CD4-positive, alpha-beta T cell treated with Interleukin-4 for 1 hour (primary cell): ENCODE data around the gene COL4A1.
A peak's percentile ranks its signal among the peaks of the same experiment; 100 is the strongest.
"Not testable (repeated sequence)": the region's sequence is repeated elsewhere in the genome, so short reads cannot be mapped to it uniquely, and the experiment has no call there.

ENCODE experiments used
- DNase-seq, 2 donors: peaks; one replicate each; pipeline ENCODE4 v3.0.0-alpha.2; 2020 to 2022

COL4A1 gene

DNA sequence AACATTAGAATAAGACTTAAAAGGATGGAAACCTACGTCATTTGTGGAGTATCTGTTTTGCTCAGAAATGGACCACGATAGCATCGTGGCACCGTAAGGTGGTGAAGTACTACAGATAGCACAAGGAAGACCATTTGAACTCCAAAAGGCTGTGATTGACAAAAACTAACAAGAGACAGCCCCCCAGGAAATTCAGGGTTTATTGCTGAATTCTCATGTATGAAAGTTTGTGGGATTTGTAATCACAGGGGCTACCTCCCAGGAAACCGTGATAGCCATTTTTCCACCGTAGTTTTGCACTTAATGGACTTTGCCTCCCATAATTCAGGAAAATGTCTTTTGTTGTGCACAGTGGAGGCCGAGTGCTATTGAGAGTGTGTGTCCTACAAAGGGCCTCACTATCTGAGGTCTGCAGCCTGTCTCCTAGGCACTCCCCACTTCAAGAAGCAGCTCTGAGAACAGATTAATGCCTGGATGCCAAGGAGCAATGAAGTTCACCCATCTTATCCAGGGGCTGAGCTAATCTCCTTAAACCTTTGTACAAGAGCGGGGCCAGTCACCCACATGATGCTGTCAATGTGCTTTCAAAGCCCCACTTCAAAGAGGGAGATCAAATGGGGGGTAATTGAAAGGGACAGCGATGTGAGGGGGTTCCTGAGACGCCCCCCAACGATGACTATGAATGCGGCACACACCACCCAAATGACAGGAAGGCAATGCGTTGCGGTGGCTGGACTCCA is 182.6 kb downstream of the COL4A1 start:
- DNase-seq, result no peak

- no peak for DNase-seq
Observed at GRCh38 chr13:110123041-110123809, 183.7 kb downstream of the COL4A1 start.

- DNase-seq, result no peak
Observed at GRCh38 chr13:110121422-110122083, 185.4 kb downstream of the COL4A1 start.

GRCh38 chr13:110119935-110120905 is 186.7 kb downstream of the COL4A1 start:
- no peak for DNase-seq

DNA sequence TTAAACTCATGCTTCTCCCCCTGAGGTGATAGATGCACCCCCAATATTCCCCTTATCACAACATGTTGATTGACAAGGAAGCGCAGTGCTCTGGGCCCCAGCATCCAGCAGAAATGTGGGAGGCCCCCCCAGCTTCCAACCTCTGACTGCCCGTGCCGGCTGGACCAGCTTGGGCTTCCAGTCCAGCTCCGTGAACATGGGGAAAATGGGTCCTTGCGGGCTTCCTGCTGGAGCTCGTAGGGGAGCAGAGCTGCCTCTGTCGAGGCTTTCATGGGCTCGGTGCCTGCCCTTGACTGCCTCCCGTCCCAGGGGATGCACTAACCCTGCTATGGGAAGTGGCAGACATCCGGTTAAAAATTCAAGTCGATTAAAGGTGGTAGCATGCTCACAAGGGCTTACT is 188.9 kb downstream of the COL4A1 start:
- no peak for DNase-seq

DNA sequence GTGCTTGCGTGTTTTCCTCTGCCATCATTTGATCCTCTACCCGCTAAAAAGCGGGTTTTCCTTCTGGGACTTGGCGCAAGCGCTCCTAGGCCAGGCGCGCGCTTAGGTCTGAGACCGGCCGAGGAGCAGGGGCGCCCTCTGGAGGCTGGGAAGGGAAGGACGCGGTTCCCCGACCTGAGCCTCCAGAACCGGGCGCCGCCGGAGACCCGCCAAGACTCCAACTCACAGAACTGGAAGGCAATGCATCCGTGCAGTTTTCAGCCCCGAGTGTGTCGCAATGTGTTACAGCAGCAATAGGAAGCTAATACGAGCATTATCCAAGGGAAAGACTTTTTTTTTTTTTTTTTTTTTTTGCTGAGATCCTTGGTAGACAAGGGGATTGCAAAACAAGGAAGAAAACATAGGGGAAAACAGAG is 190.9 kb downstream of the COL4A1 start:
- DNase-seq, result peak; percentile 23 to 34

GRCh38 chr13:110115591-110115990 is 191.4 kb downstream of the COL4A1 start:
- DNase-seq, result no peak

DNA sequence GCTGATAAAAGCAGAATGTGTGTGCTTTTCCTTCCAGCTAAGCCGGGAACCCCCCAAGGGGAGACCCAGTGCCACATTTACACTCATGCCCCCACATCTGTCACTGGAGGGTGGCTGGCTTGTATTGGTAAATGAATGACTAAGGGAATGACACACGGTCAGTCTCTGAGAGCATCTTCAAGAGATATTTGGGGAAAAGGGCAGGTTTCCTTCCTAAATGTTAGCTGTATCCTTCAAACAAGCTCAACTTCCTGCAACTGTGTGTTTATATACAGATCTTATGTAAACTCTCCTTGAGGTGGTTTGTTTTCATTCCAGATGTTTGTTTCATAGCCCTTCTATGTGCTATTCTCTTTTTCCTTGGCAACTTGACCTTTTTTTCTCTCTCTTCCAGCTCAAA is 192.6 kb downstream of the COL4A1 start:
- no peak for DNase-seq

DNA sequence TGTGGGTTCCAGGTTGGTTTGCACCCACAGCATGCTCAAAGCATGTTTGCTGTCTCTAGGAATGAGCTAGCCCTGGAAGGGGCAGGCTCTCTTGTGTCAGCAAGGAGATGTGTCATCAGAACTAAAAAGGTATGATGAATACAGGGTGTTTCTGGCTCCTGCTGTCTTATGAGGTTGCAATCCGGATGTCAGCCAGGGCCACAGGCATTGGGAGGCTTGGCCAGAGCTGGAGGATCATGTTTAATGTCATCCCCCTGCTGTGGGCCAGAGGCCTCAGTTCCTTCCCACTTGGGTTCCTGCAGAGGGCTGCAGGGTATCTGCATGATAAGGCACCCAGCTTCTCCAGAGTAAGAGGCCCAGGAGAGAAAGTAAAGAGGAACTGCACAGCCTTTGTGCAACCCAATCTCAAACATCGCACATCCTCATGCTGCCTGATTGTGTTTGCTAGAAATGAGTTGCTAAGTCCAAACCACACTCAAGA is 193.6 kb downstream of the COL4A1 start:
- no peak for DNase-seq

- DNase-seq, result not testable (repeated sequence)
Observed at GRCh38 chr13:110112379-110112778, 194.6 kb downstream of the COL4A1 start.

GRCh38 chr13:110110783-110111182 is 196.2 kb downstream of the COL4A1 start:
- no peak for DNase-seq

DNA sequence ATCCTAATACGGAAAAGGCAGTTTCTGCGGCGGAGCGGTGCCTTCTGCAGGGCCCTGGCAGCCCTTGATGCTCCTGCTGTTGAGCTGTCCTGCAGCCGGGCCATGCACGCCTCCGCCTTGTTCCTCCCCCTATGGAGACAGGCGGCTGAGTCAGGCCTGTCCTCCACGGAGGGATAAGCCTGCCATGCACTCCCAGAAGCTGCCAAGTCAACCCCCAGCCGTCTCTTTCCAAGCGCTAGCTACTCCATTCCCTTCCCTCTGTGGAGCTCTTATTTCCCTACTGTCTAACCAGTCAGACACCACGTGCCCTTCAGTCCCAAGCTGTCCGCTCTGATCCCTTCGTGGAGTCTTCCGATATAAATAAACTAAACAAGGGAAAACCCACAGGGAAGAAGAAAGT is 197.0 kb downstream of the COL4A1 start:
- DNase-seq, result no peak

DNA sequence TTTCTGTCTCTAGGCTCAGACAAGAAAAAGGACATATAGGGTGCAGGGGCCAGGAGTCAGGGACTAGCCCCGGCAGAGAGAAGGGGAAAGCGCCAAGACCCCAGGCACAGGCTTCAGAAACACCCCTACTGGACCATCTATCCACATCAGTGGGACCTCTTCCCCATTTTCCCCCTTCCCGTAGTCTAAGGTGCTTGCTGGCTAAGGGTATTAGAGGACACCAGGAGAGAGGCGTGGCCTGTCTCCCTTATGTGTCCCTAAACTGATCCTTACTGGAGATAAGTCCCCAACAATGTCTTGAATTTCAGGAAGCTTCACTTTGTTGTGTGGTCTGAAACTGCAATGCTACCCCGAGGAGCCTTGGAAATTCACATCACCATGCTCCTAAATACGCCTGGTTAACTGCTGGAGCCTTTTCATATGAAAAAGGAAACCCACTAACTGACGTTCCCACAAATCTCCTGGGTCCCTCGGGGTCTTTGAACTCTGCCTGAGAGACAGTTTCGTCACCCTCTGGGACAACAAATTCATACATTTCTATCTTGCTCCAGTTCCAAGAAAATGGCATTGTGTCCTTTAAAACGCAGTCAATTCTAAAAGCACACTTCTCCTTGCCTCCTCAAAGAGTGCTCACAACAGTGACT is 197.7 kb downstream of the COL4A1 start:
- no peak for DNase-seq

DNA sequence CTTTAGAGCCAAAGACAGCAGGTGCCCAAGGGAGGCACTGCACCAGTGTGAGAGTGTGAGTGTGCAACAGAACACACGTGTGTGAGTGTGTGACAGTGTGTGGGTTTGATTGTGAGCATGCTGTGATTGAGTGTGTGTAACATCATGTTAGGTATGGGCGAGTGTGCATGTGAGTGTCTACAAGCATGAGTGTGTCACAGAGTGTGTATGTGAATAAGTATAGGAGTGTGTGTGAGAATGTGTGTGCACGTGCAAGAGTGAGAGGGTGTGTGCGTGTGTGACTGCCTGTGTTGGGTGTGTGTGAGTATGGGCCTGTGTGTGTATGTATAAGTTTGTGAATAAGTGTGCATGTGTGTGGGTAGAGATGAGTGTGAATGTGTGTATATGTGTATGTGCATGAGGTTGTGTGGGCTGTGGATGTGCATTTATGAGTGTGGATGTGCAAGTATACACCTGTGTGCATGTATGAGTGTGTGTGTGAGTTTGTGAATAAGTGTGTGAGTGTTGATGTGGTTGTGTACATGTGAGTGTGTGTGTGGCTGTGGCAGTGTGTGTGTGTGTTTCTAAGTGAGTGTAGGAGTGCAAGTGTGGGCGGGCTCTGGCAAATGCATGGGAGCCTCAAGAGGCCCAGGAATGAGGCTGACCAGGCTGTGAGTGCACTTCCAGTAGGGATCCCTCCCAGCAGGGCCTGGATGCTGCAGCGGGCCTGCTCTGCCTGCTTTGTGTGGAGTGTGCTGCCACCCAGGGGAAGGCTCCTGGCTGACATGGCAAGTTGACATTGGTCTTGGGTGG is 198.4 kb downstream of the COL4A1 start:
- DNase-seq, result no peak

- no peak for DNase-seq
Observed at GRCh38 chr13:110107568-110108347, 199.2 kb downstream of the COL4A1 start.

GRCh38 chr13:110106726-110107125 is 200.2 kb downstream of the COL4A1 start:
- no peak for DNase-seq

DNA sequence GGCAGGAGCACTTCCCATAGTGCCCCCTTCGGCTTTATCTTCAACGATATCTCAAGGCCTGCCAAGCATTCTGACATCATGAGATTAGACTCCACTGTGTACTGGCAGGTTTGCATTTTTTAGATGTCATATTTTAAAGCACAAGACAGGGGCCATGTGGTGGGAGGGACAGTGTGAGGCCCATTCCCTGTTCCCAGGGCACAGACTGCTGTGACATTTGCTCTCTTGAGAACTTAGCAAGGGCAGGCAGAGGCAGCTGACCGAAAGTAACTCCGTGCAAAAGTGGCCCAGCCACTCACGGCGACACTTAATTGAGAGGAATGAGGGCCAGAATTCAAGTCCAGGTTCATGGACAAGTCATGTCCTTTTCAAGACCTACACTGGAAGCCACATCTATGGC is 201.8 kb downstream of the COL4A1 start:
- no peak for DNase-seq

DNA sequence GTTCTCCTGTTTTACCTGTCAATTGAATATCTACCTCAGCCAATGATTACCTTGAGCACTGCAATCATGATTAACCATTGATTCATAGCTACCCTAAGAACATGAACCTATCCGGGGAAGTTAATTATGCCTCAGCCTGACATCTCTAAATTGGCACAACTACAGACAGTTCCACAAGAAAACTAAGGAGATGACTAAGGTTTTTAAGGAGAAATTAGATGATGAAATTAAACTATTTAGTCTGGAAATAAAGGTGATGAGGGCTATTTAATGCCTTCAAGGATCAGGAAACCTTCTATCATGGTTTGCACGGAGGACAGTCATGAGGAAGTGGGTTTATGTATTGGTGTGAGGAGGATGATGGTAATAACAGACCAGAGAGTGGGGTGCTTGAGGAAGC is 203.4 kb downstream of the COL4A1 start:
- no peak for DNase-seq

DNA sequence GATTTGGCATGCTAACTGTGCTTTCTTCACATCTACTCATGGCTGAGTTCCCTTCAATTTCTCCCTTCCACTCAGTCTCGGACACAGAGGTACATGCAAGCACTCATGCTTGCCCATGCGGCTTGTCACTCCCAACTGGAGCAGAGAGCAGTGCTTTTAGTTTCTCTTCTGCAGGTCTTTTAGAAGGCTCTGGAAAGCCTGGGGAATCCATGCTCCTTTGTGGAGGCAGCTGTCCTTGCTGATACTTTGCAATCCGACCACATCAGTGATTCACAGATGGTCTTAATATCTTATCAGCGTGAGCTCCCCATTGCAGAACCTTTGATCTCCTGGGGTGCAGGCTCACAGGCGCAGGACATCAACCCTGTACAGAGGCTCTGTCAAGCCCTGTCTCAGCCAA is 203.9 kb downstream of the COL4A1 start:
- DNase-seq, result no peak

GRCh38 chr13:110102053-110102452 is 204.9 kb downstream of the COL4A1 start:
- no peak for DNase-seq
